Ishikawa (cell line): ENCODE results near the gene SLC27A2.

ENCODE experiments used
- CEBPB ChIP-seq: IDR thresholded peaks from 2 replicates; pipeline ENCODE4 v1.6.1; 2012
- CREB1 ChIP-seq: IDR thresholded peaks from 2 replicates; pipeline ENCODE4 v1.6.1; 2012; ENCODE audit warnings: low read depth
- EGR1 ChIP-seq: IDR thresholded peaks from 2 replicates; pipeline ENCODE4 v1.6.1; 2012
- FOXM1 ChIP-seq: IDR thresholded peaks from 2 replicates; pipeline ENCODE4 v1.6.1; 2012; ENCODE audit warnings: low read depth, borderline replicate concordance
- TAF1 ChIP-seq: IDR thresholded peaks from 2 replicates; pipeline ENCODE4 v1.6.1; 2012; ENCODE audit warnings: low read depth, mild to moderate bottlenecking
- TCF12 ChIP-seq: IDR thresholded peaks from 2 replicates; pipeline ENCODE4 v1.6.1; 2012; ENCODE audit warnings: low read depth
- TF ChIP-seq, protein P1 (sequence below): IDR thresholded peaks from 2 replicates; pipeline ENCODE4 v1.6.1; 2012

DNA sequence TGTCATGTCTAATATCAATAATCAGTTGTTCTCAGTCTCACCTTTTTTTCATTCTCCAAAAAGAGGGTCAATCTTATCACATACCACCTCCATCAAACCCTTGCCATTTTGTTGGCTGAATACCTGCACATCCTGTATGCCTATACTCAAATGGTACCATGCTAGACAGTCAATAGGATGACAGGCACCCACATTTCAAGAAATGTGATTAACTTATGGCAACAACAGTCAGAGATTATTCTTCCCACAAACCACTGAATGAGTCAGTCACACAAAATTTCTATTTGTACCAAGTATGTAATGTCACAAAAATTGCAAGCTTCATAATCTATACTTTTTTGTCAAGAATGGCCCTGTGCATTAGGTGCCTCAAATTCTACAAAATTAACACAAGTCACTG lies 5.1 kb upstream of the SLC27A2 start:
- TF ChIP-seq TAF1 (no peak), TCF12 (no peak), CEBPB (no peak), CREB1 (no peak), FOXM1 (no peak), EGR1 (no peak)
- TF ChIP-seq, protein P1, sequence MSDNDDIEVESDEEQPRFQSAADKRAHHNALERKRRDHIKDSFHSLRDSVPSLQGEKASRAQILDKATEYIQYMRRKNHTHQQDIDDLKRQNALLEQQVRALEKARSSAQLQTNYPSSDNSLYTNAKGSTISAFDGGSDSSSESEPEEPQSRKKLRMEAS, result no peak
